ENCODE data around the gene CRYAB. TPM values are rescaled to one million over a fixed set of nuclear protein-coding genes. Genes with fewer than 3 reads are reported as not detected.

The CRYAB gene
- total RNA-seq: 93.2 and 117 TPM in 2 replicates

GRCh38 chr11:111911563-111912401 is at the start of gene CRYAB:
CRYAB (minus strand) TSS chr11:111911770; CDS start chr11:111911724, 46 bp downstream.

GRCh38 chr11:111918390-111919256 is 7.1 kb upstream of the CRYAB start, which contains the start of gene C11orf52:
C11orf52 (plus strand) TSS chr11:111918913; CDS start chr11:111918973, 60 bp downstream.

GRCh38 chr11:111912535-111912934 is 965 bp upstream of the CRYAB start, which contains the start of gene HSPB2:
HSPB2 (plus strand) TSS chr11:111912734; CDS start chr11:111912830, 96 bp downstream.

GRCh38 chr11:111878849-111879636 is 32.5 kb downstream of the CRYAB start, which contains the start of the genes CFAP68 and FDXACB1:
CFAP68 (plus strand) TSS chr11:111879541; CDS start chr11:111879561, 20 bp downstream.
FDXACB1 (minus strand) TSS chr11:111879165; CDS start chr11:111879132, 33 bp downstream.

GRCh38 chr11:111870886-111871692 is 40.5 kb downstream of the CRYAB start, which contains the start of gene ALG9:
ALG9 (minus strand) TSS chr11:111871581; CDS start chr11:111871482, 99 bp downstream.

Small RNA genes lying within 50 kb of the gene (small RNA-seq; reads per million reads assigned to genes)
- not detected for gene C11orf52
- gene GNG5P3: not detected
- not detected for gene RNA5SP351
- gene RPL37AP8: not detected

Other genes starting within 250 kb of the CRYAB start
- gene PPP2R1B, start 145.4 kb downstream of the CRYAB start, total RNA-seq: 40.2 TPM in 2 replicates
- 43.1 and 44.0 TPM in 2 replicates for gene ALG9, start 40.2 kb downstream of the CRYAB start, total RNA-seq
- gene FDXACB1, start 32.6 kb downstream of the CRYAB start, total RNA-seq: 1.7 and 2.6 TPM in 2 replicates
- gene CFAP68, start 32.2 kb downstream of the CRYAB start, total RNA-seq: 7.1 and 9.8 TPM in 2 replicates
- 1.7 and 2.2 TPM in 2 replicates for gene HSPB2, start 964 bp upstream of the CRYAB start, total RNA-seq
- gene C11orf52, start 7.1 kb upstream of the CRYAB start, total RNA-seq: 1.7 and 2.0 TPM in 2 replicates
- gene DIXDC1, start 25.6 kb upstream of the CRYAB start, total RNA-seq: 45.7 and 53.0 TPM in 2 replicates
- 37.8 and 42.7 TPM in 2 replicates for gene DLAT, start 113.6 kb upstream of the CRYAB start, total RNA-seq
- 5.5 and 7.2 TPM in 2 replicates for gene PIH1D2, start 162.2 kb upstream of the CRYAB start, total RNA-seq
- gene NKAPD1, start 162.5 kb upstream of the CRYAB start, total RNA-seq: 34.9 and 40.3 TPM in 2 replicates
- 38.6 and 48.5 TPM in 2 replicates for gene TIMM8B, start 175.0 kb upstream of the CRYAB start, total RNA-seq
- 121 and 134 TPM in 2 replicates for gene SDHD, start 175.1 kb upstream of the CRYAB start, total RNA-seq

All from articular chondrocyte of knee joint (primary cell).